ENCODE data around the gene HAUS8. TPM values are rescaled to one million over a fixed set of nuclear protein-coding genes. Genes with fewer than 3 reads are reported as not detected.

Gene HAUS8
- total and polyA plus RNA-seq, 2 of the 8 experiments (the other 6 are each of a cell fraction or from before 2014, with no cell fraction given) = 18.4 to 23.2 TPM

GRCh38 chr19:17004386-17004785 lies 70.9 kb downstream of the HAUS8 start:
- H3K4ac ChIP-seq (replicated peaks; ENCODE audit: insufficient read length, low read depth, low read length) = no peak overlapping the region
- no peak overlapping the region for H2AFZ ChIP-seq (ENCODE audit: low read length)
- H3K9me3 ChIP-seq (ENCODE audit: insufficient read depth in 2 of 2, low read depth in 1 of 2, low read length in 1 of 2) = no peaks in the 10 kb centered on the region
- H3K56ac ChIP-seq (replicated peaks; ENCODE audit: insufficient read length, low read depth, low read length) = no peak overlapping the region
- CTCF ChIA-PET (ENCODE audit: partially characterized antibody) = interaction anchor here (0.9 to 2.8 kb wide), 7 partner anchors 10 to 98 kb away, joined by 3 to 8 read pairs (median 3); no protein-coding TSS in a partner anchor
- H3K9ac ChIP-seq (replicated peaks in 1 of 4; ENCODE audit: extremely low read depth in 1 of 4, low read depth in 3 of 4, low read length in 3 of 4) = no peak overlapping the region
- no peaks in the 10 kb centered on the region for H3K27me3 ChIP-seq (replicated peaks in 1 of 4; ENCODE audit: control insufficient read depth in 3 of 4, extremely low read depth in 1 of 4, insufficient read depth in 3 of 4, low read length in 3 of 4)
- no peaks in the 10 kb centered on the region for H3K79me2 ChIP-seq (ENCODE audit: control insufficient read depth in 1 of 2, insufficient read depth in 2 of 2, low read length in 2 of 2)
- no peak overlapping the region for H2BK5ac ChIP-seq (ENCODE audit: low read depth, low read length)
- no peak overlapping the region for H2BK15ac ChIP-seq (ENCODE audit: low read length)
- H3K36me3 ChIP-seq (ENCODE audit: control insufficient read depth in 2 of 4, insufficient read depth in 4 of 4, low read length in 3 of 4) = no peaks in the 10 kb centered on the region; a peak in 1 of 8 replicates
- H3K18ac ChIP-seq (ENCODE audit: extremely low read depth, low read length) = no peak overlapping the region
- H2BK20ac ChIP-seq (ENCODE audit: low read length) = no peak overlapping the region
- H4K5ac ChIP-seq (ENCODE audit: insufficient read length, low read depth, low read length) = no peak overlapping the region
- no peak overlapping the region for H3K4me2 ChIP-seq (ENCODE audit: insufficient read depth in 1 of 2, low read depth in 2 of 2, low read length in 2 of 2)
- no peak overlapping the region for H3K23ac ChIP-seq (ENCODE audit: insufficient read length)
- H3K14ac ChIP-seq (ENCODE audit: insufficient read length) = no peak overlapping the region
- no peak overlapping the region for H3K4me3 ChIP-seq (ENCODE audit: extremely low read depth in 1 of 4, insufficient read depth in 2 of 4, low read depth in 3 of 4, low read length in 4 of 4)
- H2BK12ac ChIP-seq (ENCODE audit: low read depth, low read length) = no peak overlapping the region
- no peak overlapping the region for H2BK120ac ChIP-seq (replicated peaks; ENCODE audit: low read depth, low read length)
- H2AK5ac ChIP-seq (ENCODE audit: low read depth, low read length) = no peak overlapping the region
- no peak overlapping the region for H3K27ac ChIP-seq (ENCODE audit: low read depth, low read length)
- H3K4me1 ChIP-seq (replicated peaks in 1 of 4; ENCODE audit: control insufficient read depth in 3 of 4, insufficient read depth in 4 of 4, low read length in 3 of 4) = peaks cover 0 to 10% (median 0%) of the 10 kb centered on the region in 4 experiments; a peak in 2 of 7 replicates
- 91% methylated on average over 15 of the region's 15 CpGs; no CpG with 5 or more reads in 1 of the 2 experiments for WGBS, 2 experiments (ENCODE audit: extremely low coverage in 1 of 2, insufficient coverage in 1 of 2, insufficient read length in 1 of 2, insufficient replicate concordance in 2 of 2, low coverage in 1 of 2, low lambda C conversion rate in 2 of 2, missing lambda C conversion rate in 1 of 2)
- POLR2A ChIA-PET (ENCODE audit: partially characterized antibody) = interaction anchor here (0.6 kb wide), 1 partner anchor 448 kb away, joined by 3 read pairs; no protein-coding TSS in a partner anchor
- FAIRE-seq (no peak), DNase-seq (ENCODE audit: low read depth in 1 of 2, low spot score in 2 of 2) (no peak)
- no peaks in the 10 kb centered on the region for H3K79me1 ChIP-seq (ENCODE audit: low read depth, low read length)
- H4K91ac ChIP-seq (replicated peaks; ENCODE audit: insufficient read length, low read length) = no peak overlapping the region
- peaks cover 0 to 2% of the 10 kb centered on the region in 2 experiments for H4K20me1 ChIP-seq (replicated peaks in 1 of 2; ENCODE audit: control insufficient read depth in 1 of 2, insufficient read depth in 2 of 2, low read length in 2 of 2)
- H4K8ac ChIP-seq (ENCODE audit: extremely low read depth, insufficient read depth, low read length) = no peak overlapping the region; the same call in 1 of the 2 replicates
- no peaks in the 10 kb centered on the region; the same call in 1 of the 2 replicates for H3K23me2 ChIP-seq (ENCODE audit: low read depth, low read length)
- TF ChIP-seq RBBP5 (IDR thresholded peaks at IDR 0.05; ENCODE audit: borderline replicate concordance, low read depth, low read length) = no peak
- TF ChIP-seq KDM5A (IDR thresholded peaks at IDR 0.05; ENCODE audit: low read length) = no peak
- no peak for TF ChIP-seq CEBPB (IDR thresholded peaks at IDR 0.05; ENCODE audit: low read depth, low read length)
- no peak for TF ChIP-seq CBX5 (IDR thresholded peaks at IDR 0.05; ENCODE audit: low read depth, low read length)
- no peak for TF ChIP-seq ATF2 (IDR thresholded peaks at IDR 0.05; ENCODE audit: low read length)
- no peak for TF ChIP-seq BCL11A (IDR thresholded peaks at IDR 0.05; ENCODE audit: low read depth in 2 of 2, low read length in 2 of 2)
- no peak for TF ChIP-seq RXRA (IDR thresholded peaks at IDR 0.05; ENCODE audit: insufficient read depth, low read depth, low read length)
- TF ChIP-seq MAX (IDR thresholded peaks at IDR 0.05) = no peak
- TF ChIP-seq SIN3A (conservative IDR thresholded peaks at IDR 0.05 in 1 of 2, IDR thresholded peaks at IDR 0.05 in 1 of 2; ENCODE audit: low read depth in 1 of 2, low read length in 2 of 2) = no peak
- TF ChIP-seq TEAD4 (IDR thresholded peaks at IDR 0.05; ENCODE audit: low read depth, low read length) = no peak
- no peak for TF ChIP-seq PHF8 (conservative IDR thresholded peaks at IDR 0.05; ENCODE audit: low read depth, low read length)

Data from H1 (cell line).